T-helper 1 cell (primary cell): Measurements from ENCODE around the gene ZNF383.
"Not testable (repeated sequence)": the region's sequence is repeated elsewhere in the genome, so short reads cannot be mapped to it uniquely, and the experiment has no call there.

Source experiments
- DNase-seq, 5 donors: peaks; one replicate each; pipeline ENCODE4 v3.0.0-alpha.2; 2012 to 2020

ZNF383 gene

GRCh38 chr19:37294246-37294645 is 76.2 kb downstream of the ZNF383 start:
- not testable (repeated sequence) for DNase-seq
